GM18870 (cell line): ENCODE results near the gene MYO1E.
"Not testable (repeated sequence)": the region's sequence is repeated elsewhere in the genome, so short reads cannot be mapped to it uniquely, and the experiment has no call there.

Source experiments
- ATAC-seq: cut with Tn5 transposase; IDR thresholded peaks from one replicate; pipeline ENCODE4 v1.9.1; 2021; ENCODE audit warnings: moderate library complexity; ENCODE audit not compliant: unreplicated experiment

MYO1E gene

DNA sequence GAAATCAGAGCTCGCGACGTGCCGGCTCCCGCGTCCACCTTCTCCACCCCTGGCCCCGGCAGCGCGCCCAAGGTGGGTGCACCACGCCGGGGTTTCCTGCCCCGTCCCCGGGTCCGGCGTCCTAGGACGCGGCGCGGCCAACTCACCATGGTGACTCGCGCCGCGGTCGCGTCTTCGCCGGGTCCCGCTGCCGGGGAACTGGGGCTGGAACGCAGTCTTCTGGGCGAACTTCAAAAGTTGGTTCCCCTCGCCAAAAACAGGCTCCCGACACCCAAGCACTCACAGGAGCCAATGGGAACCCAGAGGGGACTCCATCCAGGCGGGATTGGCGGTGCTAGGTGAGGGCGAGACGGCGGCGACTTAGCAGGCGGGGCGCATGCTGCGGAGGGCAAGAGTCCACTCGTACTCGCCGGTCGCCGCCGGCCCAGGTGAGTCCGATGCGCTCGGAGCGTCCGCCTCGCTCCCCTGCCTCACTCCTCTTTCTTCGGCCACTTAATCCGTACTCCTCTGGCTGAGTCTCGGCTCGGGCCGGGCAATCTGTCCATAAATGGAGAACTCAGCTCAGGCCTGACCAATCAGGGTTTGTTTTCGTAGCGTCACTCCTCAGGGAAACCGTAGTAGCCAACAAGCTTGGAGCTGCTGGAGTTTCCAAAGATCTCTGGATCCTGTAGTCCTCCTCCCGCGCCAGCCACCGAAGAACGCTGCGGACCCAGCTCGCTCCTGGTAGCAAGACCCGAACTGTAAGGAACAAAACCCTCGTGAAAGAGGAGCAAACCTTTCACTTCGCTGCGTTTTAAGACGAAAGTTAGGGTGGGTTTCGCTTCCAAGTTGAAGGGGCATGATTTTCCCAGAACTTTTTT is at the start of gene MYO1E:
TSS of gene MYO1E (minus strand) at position 520 of the 860 bp plus-strand sequence. CDS start at position 149, 371 bp downstream.
- peak; percentile 65 for ATAC-seq

DNA sequence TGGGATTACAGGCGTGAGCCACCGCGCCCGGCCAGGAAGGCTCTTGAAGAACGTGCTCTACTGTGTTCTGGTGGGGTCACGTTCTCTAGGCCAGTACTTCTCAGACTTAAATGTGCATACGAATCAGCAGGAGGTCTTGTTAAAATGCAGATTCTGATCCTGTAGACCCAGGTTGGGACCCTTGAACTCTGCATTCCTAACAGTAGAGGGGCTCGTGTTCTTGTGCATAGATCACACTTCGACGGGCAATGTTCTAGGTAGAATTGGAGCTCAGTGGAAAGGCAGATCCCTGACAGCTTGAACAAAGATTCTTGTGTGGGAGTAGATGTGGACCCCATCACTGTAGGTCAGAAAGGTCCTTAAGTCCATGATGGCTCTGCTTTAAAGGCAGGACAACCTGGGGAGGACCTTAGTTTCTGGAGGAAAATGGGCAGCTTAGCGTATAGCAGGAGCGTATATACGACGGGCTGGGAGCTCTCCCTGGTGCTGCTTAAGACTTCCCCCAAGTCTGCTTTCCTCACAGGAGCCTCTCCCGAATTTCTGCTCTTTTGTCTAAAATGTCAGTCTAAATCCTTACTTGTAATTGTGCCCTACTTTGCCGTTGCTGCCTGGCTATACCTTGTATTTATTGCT is 48.4 kb upstream of the MYO1E start:
- no peak for ATAC-seq

DNA sequence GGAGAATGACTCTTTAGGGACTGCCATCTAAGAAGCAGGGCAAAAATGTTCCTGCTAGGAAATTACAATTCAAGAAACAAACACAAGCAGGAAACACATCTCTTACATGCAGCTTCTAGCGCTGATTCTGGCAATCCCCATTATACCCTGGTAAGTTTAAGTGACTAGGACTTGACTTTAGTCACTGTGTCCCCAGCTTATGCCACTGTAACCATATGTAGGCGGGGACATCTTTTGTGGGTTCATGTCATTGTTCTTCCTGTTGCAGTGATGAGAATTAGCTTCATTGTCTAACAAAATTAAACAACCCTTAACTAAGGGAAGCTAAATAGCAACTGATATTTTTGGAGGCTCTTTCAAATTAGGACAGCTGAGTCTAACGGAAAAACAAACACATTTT is 47.4 kb upstream of the MYO1E start:
- no peak for ATAC-seq

DNA sequence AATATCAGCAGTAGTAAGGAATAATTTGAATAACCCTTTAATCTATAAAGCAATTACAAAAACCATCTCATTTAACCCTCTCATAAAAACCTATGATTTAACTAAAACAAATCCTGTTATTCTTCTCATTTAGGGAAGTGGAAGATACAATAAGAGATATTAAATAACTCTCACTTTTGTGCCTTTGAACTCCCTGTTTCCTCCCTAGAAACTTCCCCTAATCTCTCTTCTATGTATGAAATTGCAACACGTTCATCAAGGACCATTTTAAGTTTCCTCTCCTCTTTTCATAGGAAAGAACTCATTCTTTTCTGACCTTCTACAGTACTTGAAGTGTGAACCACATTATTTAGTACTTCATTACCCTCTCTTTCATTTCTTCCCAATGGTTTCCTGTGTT is 46.5 kb upstream of the MYO1E start:
- no peak for ATAC-seq

DNA sequence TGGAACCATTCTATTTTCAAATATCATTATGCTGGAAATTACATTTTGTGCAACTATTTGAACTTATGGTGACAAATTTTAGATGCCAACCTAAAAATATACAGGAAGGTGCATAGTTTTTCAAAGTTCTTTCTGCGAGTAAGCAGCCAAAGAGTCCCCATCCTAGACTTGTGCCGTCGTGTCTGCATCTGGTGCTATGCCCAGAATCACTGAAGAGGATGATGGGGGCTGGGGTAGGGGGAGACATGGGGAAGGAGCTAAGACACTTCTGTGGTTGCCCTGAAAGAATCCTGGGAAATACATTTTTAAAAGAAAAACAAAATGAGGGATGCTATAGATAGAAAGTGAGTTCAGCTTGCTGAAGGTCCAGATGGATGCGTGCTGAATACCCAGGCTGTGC is 44.1 kb upstream of the MYO1E start:
- no peak for ATAC-seq

DNA sequence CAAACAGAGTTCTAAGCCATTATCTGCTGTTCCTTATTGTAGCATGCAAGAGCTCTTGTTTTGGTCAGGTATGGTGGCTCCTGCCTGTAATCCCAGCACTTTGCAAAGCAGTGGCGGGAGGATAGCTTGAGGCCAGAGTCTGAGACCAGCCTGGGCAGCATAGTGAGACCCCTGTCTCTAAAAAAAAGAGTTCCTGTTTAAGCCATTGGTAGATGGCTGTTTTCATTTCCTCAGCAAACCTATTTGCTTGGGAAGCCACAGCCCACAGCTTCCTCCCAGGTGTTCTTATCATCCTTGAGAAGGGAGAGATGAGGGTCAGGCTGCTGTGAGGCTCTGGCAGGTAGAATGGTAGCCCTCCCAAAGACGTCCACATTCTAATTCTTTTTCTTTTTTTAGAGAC is 40.9 kb upstream of the MYO1E start:
- no peak for ATAC-seq

DNA sequence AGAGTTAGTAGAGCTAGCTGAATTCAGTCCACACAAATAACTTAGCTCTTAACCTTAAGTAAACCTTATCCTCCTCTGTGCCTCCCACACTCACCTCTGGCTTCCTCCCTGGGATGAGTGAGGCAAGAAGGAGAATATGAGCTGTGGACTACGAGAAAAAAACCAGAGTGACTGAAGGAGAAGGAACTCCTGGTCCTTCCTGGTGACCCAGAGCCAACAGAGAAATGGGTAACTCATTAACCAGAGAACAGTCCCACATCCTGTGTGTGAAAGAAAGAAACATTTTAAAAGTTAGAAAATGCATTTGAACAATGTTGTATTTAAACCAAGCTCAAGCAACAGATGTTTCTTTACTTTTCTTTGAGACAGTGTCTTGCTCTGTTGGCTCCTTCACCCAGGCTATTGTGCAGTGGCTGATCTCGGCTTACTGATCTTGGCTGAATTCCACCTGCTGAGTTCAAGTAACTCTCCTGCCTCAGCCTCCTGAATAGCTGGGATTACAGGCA is 37.8 kb upstream of the MYO1E start:
- ATAC-seq, result no peak

DNA sequence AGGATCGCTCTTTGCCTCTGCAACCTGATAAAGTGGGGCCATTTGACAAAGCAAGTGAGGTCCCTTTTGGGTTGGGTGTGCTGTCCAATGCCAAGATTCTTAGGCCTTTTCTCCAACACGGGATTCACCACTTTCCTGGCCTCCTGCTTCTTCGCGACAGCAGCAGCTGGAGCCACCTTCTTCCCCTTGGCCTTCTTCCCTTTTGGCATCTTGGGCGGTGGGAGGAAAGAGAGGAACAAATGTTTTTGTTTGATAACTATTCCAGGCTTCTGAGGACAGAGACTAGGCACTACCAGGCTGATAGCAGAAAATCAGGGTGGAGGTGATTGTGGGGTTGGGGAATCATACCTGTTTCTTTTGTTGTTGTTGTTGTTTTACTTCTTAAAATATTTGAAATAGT is 35.3 kb upstream of the MYO1E start:
- no peak for ATAC-seq

DNA sequence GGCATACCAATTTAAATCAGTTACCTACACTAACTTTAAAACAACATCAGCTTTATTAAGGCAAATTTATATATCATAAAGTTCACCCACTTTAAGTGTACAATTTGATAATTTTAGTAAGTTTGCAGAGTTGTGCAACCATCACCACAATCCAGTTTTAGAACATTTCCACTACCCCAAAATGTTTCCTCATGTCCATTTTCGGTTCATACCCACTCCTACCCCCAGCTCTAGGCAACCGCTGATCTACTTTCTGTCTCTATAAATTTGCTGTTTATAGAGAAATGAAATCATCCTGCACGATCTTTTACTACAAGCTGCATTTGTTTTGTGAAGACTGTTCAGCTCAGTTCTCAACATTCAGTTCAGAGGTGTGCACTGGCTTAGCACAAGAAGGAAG is 33.8 kb upstream of the MYO1E start:
- no peak for ATAC-seq

DNA sequence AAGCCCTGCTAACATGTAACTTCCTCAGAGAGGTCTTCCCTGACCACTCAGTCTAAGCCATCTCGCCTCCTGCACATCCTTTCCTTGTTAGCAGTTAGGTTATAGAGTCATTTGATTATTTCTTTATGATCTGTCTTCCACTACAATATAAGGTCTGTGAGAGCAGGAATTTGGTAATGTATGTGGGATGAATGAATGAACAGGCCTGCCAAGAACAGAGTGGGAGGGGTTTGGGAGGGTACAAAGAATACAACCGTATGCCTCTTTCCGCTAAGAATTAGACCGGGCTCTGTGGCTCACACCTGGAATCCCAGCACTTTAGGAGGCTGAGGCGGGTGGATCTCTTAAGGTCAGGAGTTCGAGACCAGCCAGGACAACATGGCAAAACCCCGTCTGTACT is 32.4 kb upstream of the MYO1E start:
- ATAC-seq, result no peak

DNA sequence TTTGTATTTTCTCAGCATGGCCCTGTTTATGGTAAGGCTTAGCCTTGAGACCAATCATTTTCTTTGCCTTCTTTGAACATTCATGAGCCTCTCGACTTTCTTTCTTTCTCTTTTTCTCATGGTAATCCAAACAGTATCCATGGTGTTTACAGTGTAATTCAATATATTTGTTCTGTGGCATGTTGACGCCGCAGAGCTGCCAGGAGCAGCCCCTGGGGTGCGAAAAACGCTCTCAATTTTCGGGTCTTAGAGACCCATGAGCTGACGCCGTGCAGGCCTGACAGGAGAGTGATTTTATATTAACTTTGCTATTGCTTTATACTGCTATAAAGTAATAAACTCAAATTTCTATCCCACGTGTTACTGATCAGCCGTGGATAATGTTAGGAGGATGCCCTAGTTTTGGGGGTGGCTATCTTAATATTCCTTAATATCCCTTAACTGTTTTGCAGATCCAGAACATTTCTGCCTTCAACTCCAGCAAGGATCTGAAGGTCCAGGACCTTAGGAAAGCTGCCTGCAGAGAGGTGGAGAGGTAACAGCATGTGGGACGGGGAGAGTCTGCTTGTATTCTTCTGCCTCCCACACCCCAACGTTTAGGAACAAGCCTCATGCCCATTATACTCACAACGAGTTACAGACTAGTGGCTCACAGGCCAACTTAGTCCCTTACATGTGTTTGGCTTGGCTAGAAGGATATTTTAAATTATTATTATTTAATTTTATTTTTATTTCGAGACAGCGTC is 29.3 kb upstream of the MYO1E start:
- ATAC-seq, result no peak

DNA sequence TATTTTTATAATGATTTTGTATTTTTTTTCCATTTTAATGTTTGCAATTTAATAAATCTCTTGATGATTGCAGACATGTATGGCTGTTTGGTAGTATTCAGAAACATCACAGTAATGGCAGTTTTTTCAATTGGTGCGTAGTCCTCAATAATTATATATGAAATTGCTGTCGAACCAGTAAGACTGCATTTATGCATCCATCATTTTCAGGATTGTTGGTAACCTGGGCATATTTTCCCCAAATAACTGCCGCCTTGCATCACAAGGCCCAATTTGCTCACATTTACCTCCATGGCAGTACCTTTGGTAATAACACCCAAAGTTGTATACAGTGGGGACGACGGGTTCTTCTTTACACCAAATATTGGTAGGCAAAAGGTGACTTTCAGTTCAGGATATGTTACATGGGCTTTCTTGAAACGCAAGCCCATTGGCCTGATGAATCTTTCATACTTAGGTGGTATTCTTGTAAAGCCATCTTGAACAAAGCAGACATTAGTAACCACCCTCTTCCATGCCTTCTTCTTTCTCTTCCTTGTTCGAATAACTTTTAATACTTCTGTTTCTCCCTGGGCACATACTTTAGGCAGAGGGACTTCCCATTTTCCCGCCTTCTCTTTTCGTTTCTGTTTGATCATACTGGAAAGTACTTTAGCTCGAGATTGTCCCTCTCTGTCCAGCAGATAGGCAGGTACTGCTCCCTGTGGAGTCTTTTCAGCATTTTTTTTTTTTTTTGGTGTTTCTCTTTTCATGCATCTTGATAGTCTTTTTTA is 28.6 kb upstream of the MYO1E start:
- not testable (repeated sequence) for ATAC-seq

DNA sequence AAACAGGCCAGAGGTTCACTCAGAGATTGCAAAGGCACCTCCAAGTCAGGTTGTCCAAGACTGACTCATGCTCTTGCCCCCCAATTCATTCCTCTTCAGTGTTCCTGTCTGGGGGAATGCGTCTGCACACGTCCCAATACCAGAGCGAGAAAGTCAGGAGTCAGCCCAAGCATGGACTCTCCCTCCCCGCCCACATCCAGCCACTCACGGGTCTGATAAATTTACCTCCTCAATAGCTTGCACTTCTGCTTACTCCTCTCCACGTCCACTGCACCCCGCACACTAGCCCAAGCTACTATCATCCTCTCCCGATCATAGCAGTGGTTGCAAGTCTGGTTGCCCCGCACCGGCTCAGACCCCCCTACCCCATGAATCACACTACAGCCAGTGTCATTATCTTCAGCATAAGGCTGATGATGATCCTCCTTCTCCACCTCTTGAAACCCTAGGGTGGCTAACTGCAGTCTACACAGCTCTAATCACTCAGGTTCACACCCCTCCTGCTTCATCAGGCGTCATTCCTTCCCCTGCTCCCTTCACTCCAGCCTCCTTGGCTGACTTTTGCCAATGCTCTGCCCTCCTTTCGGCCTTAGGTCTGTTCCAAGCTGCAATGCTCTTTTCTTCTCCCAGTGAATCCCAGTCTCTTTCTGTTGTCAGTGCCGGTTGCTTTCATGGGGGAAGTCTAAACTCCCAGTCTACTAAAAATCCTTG is 27.6 kb upstream of the MYO1E start:
- ATAC-seq, result no peak

DNA sequence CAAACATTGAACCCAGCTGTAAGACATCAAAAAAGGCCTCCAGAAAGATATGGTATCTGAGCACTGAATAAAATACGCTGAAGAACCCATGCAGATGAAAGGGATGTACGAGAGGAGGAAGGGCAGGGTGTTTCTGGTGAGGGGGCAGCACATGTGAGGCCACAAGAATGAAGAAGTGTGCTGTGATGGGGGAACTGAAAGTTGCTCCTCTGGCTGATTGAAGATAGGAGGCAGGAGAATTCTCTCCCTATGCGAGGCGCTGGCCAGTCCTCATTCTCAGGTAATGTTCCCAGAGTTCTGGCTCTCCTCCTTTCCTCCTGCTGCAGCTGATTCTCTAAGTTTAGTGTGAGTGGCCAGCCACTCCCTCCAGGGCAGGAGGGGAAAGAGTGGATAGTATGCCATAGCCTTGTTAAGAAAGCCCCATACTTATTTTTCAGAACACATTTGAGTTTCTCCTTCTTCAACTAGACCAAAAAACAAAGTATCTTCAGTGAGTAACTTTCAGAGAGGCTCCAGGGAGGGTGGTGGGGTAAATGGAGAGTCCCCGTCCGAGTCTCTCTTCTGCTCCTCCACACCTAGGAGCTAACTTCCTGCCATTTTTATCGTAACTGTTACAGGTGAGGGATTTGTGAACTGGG is 26.9 kb upstream of the MYO1E start:
- ATAC-seq, result peak; percentile 69

DNA sequence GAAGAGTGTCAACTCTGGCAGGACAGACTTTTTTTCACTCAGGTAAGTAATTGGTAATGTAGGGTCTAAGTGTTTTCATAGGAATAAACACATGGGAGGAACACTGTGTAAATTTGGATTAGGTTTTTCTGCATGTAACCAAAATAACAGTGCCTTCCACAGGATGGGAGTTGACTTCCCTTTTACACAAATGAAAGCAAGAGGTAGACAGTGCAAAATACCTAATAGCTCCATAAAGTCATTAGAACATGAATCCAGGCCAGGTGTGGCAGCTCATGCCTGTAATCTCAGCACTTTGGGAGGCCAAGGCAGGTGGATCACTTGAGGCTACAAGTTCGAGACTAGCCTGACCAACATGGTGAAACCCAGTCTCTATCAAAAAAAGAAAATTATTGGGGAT is 25.5 kb upstream of the MYO1E start:
- no peak for ATAC-seq

DNA sequence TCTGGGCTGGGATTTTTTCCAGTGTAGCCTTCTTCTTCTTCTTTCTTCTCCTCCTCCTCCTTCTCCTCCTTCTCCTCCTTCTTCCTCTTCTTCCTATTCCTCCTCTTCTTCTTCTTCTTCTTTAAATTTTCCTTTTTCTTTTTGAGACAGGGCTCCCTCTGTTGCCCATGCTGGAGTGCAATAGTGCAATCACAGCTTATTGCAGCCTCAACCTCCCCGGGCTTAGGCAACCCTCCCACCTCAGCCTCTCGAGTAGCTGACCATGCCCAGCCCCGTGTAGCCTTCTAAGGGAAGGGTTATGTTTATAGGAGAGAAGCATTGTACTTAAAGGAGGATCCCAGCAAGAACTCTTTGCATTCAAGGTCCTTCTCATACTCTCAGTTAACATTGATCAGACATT is 24.0 kb upstream of the MYO1E start:
- no peak for ATAC-seq

DNA sequence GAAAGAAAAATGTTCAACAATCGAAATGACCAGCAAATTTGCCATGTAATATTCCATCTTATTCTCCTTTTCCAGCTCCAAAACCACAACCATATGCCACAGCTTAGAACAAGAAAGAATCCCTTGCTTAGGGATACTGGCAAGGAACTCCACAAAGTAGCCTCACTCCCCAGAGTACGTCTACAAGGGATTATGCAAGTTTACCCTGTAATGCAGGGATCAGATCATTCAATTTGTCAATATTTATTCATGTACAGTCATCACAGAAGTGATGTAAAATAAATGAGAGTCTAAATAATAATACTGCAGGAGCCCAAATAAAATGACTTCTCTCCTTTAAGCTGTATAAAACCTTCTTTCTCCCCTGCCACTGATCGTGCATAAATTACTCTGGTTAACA is 23.5 kb upstream of the MYO1E start:
- ATAC-seq, result no peak

DNA sequence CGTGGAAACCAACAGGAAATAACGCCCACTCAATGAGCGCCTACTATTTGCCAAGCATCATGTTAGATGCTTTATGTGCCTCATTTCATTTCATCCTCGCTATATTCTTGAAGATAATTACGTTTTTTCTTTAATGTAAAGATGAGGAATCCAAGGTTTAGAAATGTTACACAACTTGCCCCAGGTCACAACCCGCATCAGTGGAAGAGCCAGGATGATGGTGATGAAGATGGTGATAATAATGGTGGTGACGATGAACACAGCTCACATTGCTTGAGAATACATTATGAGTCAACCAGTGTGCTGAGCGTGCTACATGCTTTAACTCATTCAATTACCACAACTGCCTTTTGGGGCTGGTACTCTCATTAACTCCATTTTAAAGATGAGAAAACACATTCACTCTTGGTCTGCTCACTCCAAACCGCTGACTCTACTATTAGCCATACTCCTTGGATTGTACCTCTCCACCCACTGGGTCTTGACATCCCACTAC is 21.5 kb upstream of the MYO1E start:
- no peak for ATAC-seq

DNA sequence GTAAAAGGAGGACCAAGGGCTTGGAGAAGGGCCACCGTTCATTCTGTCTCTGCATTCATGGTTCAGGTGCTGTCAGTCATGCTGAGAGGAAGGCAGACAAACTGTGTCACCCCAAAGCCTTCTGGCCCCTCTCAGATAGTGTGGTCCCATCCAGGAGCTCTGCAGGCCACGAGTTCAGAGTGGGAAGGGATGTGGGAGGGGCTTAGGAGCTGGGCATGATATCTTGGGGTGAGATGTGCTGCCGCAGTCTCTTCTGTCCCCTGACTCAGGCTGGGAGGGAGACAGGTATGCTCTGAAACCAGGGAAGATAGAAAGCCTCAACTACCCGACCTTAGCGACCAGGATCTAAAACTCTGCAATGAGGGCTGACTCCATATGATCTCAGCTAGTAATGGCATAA is 19.6 kb upstream of the MYO1E start:
- ATAC-seq, result no peak

DNA sequence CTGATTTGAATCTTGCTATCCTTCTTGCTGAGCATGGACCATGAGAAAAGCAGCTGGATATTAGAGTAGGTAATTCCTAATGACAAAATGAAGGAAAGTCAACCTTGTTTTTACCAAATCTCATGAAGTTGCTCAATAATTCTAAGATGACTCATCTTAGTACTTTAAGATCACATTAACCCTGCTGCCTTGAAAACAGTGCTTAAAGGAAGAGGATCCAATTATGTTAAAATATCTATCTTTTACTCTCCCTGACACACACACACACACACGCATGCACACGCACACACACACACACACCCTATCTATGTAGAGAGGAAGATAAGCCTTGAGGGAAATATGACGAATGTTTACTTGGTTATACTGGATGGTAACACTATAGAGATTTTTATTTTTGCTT is 16.0 kb upstream of the MYO1E start:
- ATAC-seq, result no peak
